NB4 (cell line): ENCODE results near the gene PFN2.

ENCODE experiments used
- MYC ChIP-seq: IDR thresholded peaks from 2 replicates; pipeline ENCODE4 v1.6.1; 2011; ENCODE audit warnings: low read depth, low read length
- POLR2A ChIP-seq: IDR thresholded peaks from 2 replicates; pipeline ENCODE4 v1.6.1; 2011; ENCODE audit warnings: mild to moderate bottlenecking; ENCODE audit not compliant: insufficient read length; ENCODE audit errors: extremely low read depth
- TF ChIP-seq, protein P1 (sequence below): IDR thresholded peaks from one replicate; pipeline ENCODE4 v1.5.1; 2012; ENCODE audit warnings: low read depth, low read length

- TF ChIP-seq, protein P1, sequence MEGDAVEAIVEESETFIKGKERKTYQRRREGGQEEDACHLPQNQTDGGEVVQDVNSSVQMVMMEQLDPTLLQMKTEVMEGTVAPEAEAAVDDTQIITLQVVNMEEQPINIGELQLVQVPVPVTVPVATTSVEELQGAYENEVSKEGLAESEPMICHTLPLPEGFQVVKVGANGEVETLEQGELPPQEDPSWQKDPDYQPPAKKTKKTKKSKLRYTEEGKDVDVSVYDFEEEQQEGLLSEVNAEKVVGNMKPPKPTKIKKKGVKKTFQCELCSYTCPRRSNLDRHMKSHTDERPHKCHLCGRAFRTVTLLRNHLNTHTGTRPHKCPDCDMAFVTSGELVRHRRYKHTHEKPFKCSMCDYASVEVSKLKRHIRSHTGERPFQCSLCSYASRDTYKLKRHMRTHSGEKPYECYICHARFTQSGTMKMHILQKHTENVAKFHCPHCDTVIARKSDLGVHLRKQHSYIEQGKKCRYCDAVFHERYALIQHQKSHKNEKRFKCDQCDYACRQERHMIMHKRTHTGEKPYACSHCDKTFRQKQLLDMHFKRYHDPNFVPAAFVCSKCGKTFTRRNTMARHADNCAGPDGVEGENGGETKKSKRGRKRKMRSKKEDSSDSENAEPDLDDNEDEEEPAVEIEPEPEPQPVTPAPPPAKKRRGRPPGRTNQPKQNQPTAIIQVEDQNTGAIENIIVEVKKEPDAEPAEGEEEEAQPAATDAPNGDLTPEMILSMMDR: no peak
- no peak for TF ChIP-seq MYC
- TF ChIP-seq POLR2A: no peak
These were observed 6.4 kb downstream of the PFN2 start for GRCh38 chr3:149964291-149964690.
